GM10266 (cell line): ENCODE measurements around the gene DNAJC1.
"Not testable (repeated sequence)": the region's sequence is repeated elsewhere in the genome, so short reads cannot be mapped to it uniquely, and the experiment has no call there.

Experiments used
- DNase-seq: peaks from one replicate; pipeline ENCODE4 v3.0.0; 2012; ENCODE audit errors: extremely low spot score
- CTCF ChIP-seq: IDR thresholded peaks from 2 replicates; pipeline ENCODE4 v1.5.1; 2012; ENCODE audit warnings: mild to moderate bottlenecking, low read depth; ENCODE audit not compliant: control insufficient read depth, insufficient read depth; ENCODE audit errors: missing control alignments

DNAJC1 gene

GRCh38 chr10:22003177-22003963, at the start of gene DNAJC1:
DNAJC1 (minus strand) TSS chr10:22003730; CDS start chr10:22003434, 296 bp downstream.
- DNase-seq = peak; percentile 96
- TF ChIP-seq CTCF = no peak

- TF ChIP-seq CTCF = no peak
- no peak for DNase-seq
These were observed 49.5 kb upstream of the DNAJC1 start for GRCh38 chr10:22053048-22053447.

- no peak for TF ChIP-seq CTCF
- DNase-seq = no peak
These were observed 46.1 kb upstream of the DNAJC1 start for GRCh38 chr10:22049635-22050034.

- DNase-seq = no peak
- no peak for TF ChIP-seq CTCF
These were observed 44.3 kb upstream of the DNAJC1 start for GRCh38 chr10:22047812-22048211.

GRCh38 chr10:22043327-22043633, 39.8 kb upstream of the DNAJC1 start:
- no peak for DNase-seq
- no peak for TF ChIP-seq CTCF

- no peak for TF ChIP-seq CTCF
- no peak for DNase-seq
These were observed 39.2 kb upstream of the DNAJC1 start for GRCh38 chr10:22042557-22043326.

- no peak for TF ChIP-seq CTCF
- no peak for DNase-seq
These were observed 30.8 kb upstream of the DNAJC1 start for GRCh38 chr10:22034333-22034732.

- DNase-seq = not testable (repeated sequence)
These were observed 28.7 kb upstream of the DNAJC1 start for GRCh38 chr10:22032268-22032667.
